GM18858 (cell line): ENCODE data around the gene ASCC1.
"Not testable (repeated sequence)": the region's sequence is repeated elsewhere in the genome, so short reads cannot be mapped to it uniquely, and the experiment has no call there.

ENCODE experiments used
- ATAC-seq: cut with Tn5 transposase; IDR thresholded peaks from one replicate; pipeline ENCODE4 v1.9.1; 2021; ENCODE audit not compliant: unreplicated experiment

The ASCC1 gene

DNA sequence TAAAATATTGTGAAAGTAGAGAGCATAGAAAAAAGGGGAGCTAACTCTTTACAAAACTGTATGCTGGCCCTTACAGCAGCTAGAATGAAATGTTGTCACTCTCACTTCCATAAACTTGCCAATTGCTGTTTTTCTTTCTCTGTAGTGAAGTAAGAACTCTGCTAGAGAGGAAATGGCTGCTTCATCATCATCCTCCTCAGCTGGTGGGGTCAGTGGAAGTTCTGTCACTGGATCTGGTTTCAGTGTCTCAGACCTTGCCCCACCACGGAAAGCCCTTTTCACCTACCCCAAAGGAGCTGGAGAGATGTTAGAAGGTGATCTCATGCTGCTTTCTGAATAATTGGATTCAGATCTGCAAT is 7.6 kb upstream of the ASCC1 start:
- no peak for ATAC-seq

DNA sequence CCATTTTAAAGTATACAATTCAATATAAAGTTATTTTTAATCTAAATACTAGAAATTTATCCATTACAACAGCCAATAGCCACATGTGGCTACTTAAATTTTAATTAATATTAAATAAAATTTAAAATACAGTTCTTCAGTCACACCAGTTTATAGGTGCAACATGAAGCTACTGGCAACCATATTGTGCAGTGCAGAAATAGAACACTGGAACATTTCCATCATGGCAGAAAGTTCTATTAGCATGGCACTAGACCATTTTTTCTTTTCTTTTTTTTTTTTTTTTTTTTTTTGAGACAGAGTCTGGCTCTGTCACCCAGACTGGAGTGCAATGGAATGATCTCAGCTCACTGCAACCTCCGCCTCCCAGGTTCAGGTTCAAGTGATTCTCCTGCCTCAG is 5.2 kb upstream of the ASCC1 start:
- ATAC-seq = no peak

DNA sequence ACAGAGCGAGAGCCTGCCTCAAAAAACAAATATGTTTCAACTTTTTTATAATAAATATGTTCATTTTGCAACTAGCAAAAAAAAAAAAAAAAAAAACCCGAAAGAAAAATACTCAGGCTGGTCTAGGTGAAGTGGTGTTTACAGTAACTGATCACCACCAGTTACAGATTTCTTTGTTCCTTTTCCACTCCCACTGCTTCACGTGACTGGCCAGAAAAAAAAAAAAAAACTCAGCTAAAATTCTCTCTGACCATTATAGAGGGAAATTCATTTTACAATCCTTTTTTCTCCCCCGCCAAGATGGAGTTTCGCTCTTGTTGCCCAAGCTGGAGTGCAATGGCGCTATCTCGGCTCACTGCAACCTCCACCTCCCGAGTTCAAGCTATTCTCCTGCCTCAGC is 4.6 kb upstream of the ASCC1 start:
- no peak for ATAC-seq

DNA sequence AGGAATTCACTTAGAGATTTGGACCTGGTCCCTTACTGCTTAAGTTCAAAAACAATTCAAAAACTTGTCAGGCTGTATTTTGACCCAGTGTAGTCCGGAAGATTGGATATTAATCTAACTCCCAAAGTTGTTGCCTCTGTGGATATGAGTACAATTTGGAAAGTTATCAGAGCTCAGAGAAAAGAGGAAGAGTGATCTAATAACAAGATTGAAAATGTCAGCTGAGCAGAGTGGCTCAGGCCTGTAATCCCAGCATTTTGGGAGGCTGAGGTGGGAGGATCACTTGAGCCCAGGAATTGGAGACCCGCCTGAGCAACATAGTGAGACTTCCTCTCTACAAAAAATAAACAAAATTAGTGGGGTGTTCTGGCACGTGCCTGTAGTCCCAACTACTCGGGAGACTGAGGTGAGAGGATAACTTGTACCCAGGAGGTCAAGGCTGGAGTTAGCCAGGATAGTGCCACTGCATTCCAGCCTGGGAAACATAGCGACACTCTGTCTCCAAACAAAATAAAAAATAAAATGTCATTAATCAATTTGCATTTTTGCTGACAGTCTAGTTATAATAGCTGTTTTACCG is 3.2 kb upstream of the ASCC1 start:
- ATAC-seq = no peak

DNA sequence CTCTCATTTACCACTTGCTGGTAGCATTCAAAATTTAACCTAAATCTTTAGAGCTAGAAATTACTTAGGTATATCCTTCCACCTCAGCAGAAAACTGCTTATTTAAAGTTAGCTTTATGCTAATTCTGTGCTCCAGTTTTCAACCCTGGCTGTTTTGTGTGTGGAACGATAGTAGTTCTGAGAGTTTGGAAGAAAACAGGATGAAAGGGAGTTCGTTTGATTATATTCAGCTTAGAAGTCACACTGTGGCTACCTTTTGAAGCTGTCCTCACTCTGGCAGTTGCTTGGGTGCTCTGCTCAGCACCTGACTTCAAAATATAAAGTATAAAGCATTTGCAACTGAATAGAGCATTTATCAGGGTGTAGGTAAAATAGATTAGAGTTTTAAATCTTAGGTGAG is 2.6 kb upstream of the ASCC1 start:
- ATAC-seq = no peak

DNA sequence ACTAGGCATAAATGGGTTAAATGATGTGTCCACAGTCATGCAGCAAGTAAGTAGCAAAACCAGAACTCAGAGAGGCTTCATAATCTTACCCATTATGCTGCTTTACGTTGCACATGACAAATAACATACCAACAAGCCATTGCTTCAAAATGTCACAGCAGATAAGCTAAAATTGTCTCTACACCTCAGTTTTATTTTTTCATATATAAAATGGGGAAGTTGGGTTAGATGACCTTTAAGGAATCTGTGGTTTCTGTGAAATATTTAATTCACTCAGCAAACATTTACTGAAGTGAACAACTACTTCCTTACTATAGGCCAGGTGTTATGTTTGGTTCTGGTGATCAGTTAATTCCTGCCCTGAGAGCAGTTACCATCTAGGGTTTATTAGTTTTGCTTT is 2.2 kb upstream of the ASCC1 start:
- ATAC-seq = no peak

DNA sequence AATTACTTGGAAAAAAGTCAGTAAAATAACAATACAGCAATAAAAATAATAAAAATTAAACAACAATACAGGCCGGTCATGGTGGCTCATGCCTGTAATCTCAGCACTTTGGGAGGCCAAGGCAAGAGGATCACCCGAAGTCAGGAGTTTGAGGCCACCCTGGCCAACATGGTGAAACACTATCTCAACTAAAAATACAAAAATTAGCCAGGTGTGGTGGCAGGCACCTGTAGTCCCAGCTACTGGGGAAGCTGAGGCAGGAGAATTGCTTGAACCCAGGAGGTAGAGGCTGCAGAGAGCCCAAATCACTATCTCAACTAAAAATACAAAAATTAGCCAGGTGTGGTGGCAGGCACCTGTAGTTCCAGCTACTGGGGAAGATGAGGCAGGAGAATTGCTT is 4.2 kb downstream of the ASCC1 start:
- not testable (repeated sequence) for ATAC-seq

DNA sequence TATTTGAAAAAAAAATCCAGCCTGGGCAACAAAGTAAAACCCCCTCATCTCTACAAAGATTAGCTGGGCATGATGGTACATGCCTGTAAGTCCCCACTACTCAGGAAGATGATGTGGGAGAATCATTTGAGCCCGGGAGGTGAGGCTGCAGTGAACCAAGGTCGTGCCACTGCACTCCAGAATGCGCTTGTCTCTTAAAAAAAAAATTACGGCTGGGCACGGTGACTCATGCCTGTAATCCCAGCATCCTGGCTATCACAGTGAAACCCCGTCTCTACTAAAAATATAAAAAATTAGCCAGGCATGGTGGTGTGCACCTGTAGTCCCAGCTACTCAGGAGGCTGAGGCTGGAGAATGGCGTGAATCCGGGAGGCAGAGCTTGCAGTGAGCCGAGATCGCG is 4.7 kb downstream of the ASCC1 start:
- ATAC-seq = not testable (repeated sequence)

DNA sequence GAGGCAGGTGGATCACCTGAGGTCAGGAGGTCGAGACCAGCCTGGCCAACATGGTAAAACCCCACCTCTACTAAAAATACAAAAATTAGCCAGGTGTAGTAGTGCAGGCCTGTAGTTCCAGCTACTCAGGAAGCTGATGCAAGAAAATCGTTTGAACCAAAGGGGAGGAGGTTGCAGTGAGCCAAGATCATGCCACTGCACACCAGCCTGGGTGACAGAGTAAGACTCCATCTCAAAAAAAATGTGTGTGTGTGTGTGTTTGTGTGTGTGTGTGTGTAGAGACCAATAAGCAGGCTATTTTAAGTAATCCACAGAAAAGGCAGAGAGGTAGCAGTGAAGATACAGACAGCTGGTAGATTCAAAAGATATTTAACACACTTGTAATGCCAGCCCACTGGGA is 7.5 kb downstream of the ASCC1 start:
- ATAC-seq = not testable (repeated sequence)

DNA sequence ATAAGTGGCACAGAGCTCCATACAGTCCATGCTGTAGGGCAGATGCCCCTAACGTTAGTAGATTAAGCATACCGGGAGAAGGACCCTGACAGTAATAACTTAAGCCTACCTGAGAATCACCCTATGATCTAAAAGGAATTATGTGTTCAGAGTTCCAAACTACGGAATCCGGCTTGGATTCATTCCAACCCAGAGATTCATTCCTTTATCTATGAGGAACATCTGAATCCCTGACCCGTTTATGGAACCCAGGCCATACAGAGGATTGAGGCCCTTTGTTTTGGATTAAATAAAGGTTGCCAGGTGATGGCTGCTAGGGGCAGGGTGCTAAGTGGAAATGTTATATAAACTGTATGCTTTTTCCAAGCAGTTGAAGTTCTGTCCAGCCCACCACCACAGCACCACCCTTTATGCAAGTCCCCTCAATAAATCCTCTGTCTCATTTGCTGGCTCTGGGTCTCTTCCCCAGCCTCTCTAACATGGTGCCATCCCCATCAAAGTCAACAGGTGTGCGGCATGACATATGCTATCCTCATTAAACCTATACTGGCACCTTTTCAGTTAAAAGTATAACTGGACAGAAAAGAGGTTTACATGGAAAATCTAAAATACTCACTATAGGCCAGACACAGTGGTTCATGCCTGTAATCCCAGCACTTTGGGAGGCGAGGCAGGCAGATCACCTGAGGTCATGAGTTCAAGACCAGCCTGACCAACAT is 9.4 kb downstream of the ASCC1 start:
- ATAC-seq = no peak

DNA sequence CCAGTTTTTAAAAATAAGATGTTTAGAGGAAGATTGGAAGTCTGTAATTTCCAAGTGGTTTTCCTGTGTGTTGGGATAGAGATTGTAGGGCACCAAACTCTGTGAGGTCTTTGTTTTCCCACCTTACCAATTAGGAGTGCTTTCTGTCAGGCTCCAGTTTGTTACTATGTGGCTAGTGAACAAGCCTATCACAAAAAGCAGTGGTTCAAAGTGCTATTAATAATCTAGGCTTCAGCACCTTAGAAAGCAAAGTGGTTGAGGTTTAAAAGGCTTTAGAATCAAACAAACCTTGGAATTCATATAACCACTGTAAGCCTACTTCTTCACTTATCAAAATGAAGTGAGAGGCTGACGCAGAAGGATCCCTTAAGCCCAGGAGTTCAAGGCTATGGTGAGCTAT is 11.4 kb downstream of the ASCC1 start:
- ATAC-seq = no peak

DNA sequence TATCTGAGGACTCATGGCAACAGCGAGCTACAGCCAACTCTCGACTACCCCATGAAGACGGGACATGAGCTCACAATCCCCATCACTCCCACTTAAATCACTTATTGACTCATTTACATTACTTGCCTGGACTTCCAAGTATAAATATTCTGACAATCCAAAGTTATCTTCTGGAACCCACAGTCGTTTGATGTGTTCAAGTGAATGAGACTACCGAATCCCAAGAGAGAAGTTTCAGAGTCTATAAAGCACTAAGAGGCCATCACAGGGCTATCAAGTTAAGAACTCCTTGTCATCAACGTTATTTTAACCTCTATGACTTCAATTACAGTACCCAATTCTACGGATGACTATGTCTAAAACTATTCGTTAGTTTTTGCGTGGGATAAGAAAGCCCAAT is 11.8 kb downstream of the ASCC1 start:
- no peak for ATAC-seq

DNA sequence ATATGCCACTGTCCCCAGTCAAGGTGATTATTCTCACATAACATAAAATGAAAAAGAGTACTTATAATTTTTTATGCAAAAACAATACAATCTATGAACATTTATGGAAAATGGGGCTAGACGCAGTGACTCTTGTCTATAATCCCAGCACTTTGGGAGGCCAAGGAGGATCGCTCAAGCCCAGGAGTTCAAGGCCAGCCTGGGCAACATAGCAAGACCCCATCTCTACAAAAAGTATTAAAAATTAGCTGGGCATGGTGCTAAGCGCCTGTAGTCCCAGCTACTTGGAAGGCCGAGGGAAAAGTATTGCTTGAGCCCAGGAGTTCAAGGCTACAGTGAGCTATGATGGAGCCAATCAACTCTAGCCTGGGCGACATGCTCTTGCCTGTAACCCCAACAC is 14.8 kb downstream of the ASCC1 start:
- ATAC-seq = no peak

DNA sequence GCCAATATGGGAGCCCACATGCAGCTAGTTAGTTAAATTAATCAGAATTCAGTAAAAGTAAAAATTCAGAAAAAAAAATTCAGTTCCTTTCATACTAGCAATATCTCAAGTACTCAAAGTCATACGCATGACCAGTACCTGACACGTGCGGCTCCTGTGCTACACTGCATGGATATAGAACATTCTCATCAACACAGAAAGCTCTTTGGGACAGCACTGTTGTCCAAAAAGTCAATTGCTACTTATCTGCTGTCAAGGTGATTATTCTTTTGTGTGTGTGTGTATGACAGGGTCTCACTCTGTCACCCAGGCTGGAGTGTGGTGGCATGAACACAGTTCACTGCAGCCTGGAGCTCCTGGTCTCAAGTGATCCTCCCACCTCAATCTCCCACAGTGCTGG is 15.2 kb downstream of the ASCC1 start:
- no peak for ATAC-seq

DNA sequence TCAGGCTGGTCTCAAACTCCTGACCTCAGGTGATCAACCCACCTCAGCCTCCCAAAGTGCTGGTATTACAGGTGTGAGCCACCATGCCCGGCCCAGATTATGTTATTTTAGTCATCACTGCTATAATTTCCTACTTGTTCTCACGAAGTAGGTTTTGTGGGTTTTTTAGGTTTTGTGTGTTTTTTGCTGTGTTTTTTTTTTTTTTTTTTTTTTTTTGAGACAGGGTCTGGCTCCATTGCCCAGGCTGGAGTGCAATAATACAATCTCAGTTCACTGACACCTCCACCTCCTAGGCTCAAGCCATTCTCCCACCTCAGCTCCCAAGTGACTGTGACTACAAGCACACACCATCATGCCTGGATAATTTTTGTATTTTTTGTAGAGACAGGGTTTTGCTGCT is 21.1 kb downstream of the ASCC1 start:
- no peak for ATAC-seq

DNA sequence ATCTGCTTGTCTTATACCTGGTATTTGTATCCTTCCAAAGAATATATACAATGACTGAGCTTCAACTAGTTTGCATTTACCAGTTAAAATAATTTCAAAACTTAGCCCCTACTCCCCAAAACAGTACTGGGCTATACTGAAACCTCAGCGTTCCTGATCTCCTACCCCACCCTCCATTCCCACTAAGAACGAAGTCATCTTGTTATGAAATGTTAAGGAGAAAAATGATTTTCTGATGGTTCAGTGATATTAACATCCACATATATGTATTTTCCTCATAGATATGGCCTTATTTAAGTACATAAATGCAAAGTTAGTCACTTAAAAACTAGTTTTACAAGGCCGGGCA is 29.1 kb downstream of the ASCC1 start:
- ATAC-seq = no peak

DNA sequence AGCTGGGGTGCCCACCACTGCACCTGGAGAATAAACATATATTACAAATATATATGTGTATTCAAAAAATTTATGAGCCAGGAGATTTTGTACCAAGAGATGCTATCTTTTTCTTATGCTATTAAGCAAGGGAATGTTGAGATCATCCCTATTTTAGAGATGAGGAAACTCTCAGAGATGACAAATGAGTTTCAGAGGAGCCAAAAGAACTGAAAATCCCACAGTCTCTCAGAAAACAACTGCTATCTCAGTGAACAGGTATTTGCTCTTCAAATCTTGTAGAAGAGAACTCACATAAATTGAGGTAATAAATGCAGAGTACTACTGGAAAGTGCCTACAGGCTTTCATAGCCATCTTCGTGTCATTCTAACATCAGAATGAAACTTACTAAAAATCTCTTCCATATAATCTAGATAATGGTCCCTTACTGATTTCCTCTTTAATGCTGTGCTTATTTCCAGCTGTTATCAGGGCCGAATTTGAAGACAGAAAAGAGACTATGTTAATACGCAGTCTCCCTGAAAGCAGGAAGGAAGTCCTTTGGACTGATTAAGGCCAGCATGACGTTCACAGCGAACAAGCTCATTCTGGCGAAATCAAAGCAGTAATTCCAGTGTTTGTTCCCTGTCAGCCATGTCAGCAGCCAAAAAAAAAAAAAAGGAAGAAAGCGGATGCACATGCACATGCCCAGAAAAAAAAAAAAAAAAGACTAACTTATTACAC is 29.7 kb downstream of the ASCC1 start:
- no peak for ATAC-seq

DNA sequence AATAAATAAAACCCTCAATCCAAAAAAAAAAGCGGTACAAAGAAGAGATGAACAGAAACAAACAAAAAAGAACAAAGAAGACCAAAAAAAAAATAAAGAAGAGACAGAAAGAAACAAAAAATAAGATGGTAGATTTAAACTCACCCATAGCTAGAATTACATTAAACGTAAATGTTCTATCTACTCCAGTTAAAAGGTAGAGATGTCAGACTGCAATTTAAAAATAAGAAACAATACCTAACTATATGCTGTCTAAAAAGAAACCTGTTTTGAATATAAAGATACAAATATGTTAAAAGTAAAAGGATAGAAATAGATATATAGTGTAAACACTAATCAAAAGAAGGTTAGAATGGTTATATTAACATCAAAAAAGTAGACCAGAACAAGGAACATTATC is 31.9 kb downstream of the ASCC1 start:
- no peak for ATAC-seq

DNA sequence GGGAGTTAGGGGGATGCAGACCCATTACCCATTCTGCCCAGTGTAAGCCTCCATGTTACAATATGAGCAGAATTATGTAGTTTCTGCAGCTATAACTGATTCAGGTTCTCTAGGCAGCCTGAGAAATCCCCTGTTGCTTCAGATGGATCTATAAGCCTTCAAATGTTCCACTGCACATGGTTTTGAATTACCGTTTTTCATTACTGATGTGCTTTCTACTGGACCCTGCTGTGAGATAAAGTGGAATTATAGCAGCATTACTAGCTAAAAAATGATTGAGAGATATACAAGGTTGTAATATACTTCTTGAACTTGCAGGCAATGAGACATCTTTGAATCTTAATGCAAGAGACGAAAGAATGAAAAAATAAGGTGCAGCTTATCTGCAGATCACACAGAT is 38.6 kb downstream of the ASCC1 start:
- ATAC-seq = no peak

DNA sequence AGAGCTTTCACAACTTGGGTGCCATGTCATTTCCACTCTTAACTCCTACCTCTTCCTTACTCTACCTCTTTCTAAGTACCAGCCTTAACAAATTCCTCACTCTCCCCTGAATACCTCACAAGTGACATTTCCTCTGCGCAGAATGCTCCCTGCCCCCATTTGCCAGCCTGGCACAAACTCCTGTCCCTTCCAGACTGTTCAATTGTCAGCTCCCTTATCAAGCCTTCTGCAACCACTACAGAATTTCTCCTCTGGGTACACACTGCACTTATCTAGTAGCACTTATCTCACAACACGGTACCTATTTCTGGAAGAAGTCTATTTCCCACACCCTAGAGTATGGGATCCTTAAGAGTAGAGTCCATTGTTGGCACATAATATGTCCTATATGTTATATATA is 39.4 kb downstream of the ASCC1 start:
- ATAC-seq = no peak

DNA sequence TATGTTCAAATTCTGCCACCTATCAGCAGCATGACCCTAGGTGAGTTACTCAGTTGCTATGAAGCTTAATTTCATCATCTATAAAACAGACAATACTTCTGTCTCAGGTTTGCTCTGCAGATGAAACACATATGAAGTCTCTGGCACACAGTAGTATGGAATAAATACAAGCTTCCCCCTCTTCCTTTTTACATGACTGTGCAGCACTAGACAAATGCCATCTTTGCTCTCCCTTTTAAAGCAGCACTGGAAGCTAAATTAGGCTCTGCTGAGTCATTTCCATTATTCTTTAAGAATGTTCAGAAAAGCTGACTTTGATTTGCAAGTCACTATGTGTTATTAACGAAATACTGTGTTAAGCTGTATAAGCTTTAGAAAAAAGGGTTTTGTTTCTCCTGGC is 40.9 kb downstream of the ASCC1 start:
- no peak for ATAC-seq

DNA sequence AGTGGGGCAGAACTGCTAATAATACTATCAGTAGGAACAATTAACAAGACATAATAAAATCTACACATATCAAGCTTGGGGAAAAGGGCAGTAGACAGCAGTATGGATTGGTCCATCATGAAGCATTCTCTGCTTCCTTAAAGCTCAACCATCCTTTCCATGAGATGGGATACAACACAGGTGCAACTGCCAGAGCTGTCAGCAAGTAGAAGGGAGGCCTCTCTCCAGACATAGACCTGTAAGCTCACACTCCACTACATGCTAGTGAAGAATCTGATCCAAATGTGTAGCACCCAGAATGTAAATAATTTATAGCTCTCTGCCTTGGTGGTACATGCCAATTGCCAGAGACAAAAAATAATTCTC is 41.8 kb downstream of the ASCC1 start:
- no peak for ATAC-seq
